Fibroblast of mammary gland (primary cell): ENCODE measurements around the gene TECR.
"Not testable (repeated sequence)": the region's sequence is repeated elsewhere in the genome, so short reads cannot be mapped to it uniquely, and the experiment has no call there.

Experiments used
- DNase-seq: peaks from one replicate; pipeline ENCODE4 v3.0.0-alpha.2; 2010; ENCODE audit warnings: low read depth
- H3K4me3 ChIP-seq: 2 replicates; pipeline ENCODE4 v1.5.1; 2011; ENCODE audit warnings: low read depth, mild to moderate bottlenecking, low read length, moderate library complexity; ENCODE audit not compliant: control insufficient read depth
- CTCF ChIP-seq: conservative IDR thresholded peaks from 2 replicates; pipeline ENCODE4 v1.5.1; 2011; ENCODE audit warnings: low read depth, low read length, inconsistent platforms; ENCODE audit not compliant: control insufficient read depth, insufficient read depth

TECR gene

DNA sequence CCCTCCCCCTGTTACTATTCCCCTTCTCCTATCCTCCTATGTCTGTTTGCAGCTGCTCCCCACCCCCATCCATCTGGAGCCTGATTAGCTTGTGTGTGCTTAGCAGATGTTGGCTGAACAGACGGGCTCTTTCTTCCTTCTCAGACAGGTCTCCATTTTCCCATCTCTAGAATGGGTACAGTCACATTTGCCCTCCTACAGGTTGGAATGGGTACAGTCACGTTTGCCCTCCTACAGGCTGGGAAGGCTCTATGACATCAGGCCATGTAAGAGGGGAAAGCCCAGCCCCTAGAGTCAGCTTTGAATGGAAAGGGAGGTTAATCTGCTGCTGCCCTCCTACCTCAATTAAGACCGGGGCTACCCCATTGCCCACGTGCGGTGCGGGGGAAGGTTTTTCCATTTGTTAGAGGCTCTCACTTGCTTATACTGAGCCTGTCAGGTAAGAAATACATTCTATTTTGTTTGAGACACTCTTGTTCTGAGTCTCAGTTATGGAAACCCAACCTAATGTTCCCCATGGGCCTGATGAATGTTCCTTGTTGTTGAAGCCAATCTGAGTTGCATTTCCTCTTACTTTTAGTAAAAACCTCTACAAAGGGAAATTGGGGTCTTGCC is 51.3 kb downstream of the TECR start:
- no peak overlapping the region for H3K4me3 ChIP-seq
- no peak for TF ChIP-seq CTCF
- DNase-seq, result no peak

DNA sequence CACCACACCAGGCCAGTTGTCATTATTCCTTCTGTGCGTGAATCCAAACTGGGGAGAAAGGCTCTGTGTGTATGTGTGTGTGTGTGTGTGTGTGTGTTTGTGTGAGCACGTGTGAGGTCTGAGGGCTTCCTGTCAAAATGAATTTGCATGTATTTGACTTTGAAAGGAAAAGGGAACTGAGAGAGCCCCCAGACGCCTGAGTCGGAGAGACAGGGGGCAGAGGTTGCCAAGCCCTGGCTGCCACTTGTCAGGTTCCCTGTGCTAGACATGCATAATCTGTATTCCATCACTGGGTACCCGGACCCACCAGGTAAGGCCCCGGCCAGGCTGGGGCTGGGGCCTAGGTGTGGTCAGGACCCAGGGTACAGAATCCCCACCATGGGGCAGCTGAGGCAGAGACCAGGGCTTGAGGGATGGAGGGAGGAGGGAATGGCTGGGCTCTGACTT is 53.5 kb downstream of the TECR start, which contains the start of gene CLEC17A:
TSS of gene CLEC17A (plus strand) at position 191 of the 447 bp plus-strand sequence. CDS start at position 268, 77 bp downstream.
- H3K4me3 ChIP-seq, result no peak within 1 kb of the TSS
- DNase-seq, result no peak

GRCh38 chr19:14584372-14584771 is 55.0 kb downstream of the TECR start:
- H3K4me3 ChIP-seq, result not testable (repeated sequence)

More for the DNA sequence above, 53.5 kb downstream of the TECR start, which contains the start of gene CLEC17A:
- TF ChIP-seq CTCF, result no peak

GRCh38 chr19:14585187-14585586 is 55.8 kb downstream of the TECR start:
- H3K4me3 ChIP-seq, result not testable (repeated sequence)
- peak; percentile 80 for DNase-seq

More at GRCh38 chr19:14584372-14584771, 55.0 kb downstream of the TECR start:
- not testable (repeated sequence) for DNase-seq

GRCh38 chr19:14589433-14589832 is 60.0 kb downstream of the TECR start:
- peak; percentile 38 for DNase-seq
- H3K4me3 ChIP-seq, result not testable (repeated sequence)

GRCh38 chr19:14595558-14595957 is 66.2 kb downstream of the TECR start:
- no peak overlapping the region for H3K4me3 ChIP-seq
- no peak for TF ChIP-seq CTCF
- DNase-seq, result no peak

DNA sequence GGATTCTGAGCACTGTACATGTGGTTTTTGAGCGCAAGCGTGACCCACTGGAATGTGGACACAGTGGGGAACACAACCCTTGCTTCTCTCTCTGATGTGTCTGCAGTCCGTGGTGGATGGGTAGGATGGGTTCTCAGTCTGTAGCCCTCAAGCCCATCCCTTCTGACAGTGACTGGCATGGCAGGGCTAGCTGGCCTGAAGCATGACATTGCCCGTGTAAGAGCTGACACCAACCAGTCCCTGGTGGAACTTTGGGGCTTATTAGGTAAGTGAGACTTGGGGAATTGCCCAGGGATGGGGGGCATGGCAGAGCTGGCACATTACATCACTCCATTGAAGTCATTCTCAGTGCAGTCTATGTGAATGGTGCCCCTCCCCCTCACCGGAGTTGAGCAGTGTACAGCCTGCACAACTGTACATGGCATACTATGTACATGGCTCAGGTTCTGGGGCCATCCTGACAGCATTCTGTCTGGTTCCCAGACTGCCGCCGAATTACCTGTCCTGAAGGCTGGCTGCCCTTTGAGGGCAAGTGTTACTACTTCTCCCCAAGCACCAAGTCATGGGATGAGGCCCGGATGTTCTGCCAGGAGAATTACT is 70.3 kb downstream of the TECR start:
- no peak for DNase-seq
- TF ChIP-seq CTCF, result no peak

DNA sequence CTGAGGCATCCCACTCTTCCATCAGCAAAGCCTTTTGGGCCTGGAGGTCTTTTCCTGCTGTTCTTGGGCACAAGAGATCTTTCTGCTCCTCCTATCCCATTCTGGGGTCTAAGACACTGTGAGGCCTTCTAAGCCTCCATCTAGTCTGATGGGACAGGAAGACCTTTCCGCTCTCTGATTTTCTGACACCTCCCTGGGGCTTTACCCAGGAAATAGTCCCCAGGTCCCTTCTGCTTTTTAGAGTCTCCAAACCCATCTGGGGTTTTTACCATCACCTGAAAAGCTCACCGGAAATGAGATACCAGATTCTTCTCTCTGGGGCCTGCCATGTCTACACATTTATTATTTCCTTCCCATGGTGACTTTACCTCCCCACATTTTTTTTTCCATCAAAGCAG is 74.6 kb downstream of the TECR start:
- no peak for TF ChIP-seq CTCF
- DNase-seq, result no peak

More for the DNA sequence above, 70.3 kb downstream of the TECR start:
- no peak overlapping the region for H3K4me3 ChIP-seq

More for the DNA sequence above, 74.6 kb downstream of the TECR start:
- no peak overlapping the region for H3K4me3 ChIP-seq
